ENCODE data around the gene RUFY4.

Gene RUFY4

DNA sequence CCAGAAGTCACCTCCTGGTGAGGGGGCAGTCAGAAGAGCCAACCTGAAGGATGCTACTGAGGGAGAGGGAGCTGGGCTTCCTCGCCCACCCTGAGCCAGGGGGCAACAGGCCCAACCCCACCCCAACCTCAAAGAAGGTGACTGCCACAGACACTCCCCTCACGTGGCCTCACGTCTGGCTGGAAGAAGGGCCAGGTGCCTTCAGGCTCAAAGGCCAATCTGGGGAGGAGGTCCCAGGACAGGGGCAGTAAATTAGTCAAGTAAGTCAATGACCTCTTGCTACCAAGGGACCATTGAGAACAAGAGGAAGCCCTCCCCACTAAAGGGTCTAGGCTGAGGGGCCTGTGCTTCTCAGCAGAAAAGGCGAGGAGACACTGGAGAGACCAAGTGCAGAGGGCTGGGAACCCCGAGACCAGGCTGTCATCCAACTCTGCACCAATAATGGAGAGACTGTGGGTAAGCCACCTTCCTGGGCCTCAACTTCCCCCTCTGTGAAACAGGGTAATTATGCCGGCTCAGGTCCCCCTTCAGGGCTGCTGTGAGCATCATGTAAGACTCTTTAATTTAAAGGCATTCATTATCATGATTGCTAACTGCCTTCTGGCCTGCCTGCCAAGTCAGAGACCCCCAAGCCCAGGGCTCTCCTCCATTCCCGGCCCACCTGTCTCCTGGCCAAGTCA, 46.1 kb upstream of the RUFY4 start:
- TF ChIP-seq, protein P1, sequence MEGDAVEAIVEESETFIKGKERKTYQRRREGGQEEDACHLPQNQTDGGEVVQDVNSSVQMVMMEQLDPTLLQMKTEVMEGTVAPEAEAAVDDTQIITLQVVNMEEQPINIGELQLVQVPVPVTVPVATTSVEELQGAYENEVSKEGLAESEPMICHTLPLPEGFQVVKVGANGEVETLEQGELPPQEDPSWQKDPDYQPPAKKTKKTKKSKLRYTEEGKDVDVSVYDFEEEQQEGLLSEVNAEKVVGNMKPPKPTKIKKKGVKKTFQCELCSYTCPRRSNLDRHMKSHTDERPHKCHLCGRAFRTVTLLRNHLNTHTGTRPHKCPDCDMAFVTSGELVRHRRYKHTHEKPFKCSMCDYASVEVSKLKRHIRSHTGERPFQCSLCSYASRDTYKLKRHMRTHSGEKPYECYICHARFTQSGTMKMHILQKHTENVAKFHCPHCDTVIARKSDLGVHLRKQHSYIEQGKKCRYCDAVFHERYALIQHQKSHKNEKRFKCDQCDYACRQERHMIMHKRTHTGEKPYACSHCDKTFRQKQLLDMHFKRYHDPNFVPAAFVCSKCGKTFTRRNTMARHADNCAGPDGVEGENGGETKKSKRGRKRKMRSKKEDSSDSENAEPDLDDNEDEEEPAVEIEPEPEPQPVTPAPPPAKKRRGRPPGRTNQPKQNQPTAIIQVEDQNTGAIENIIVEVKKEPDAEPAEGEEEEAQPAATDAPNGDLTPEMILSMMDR (IDR thresholded peaks at IDR 0.05; ENCODE audit: control insufficient read depth, insufficient read depth, low read depth, low read length, missing control alignments): no peak
- no peak for DNase-seq (ENCODE audit: low read depth)
- H3K4me3 ChIP-seq (ENCODE audit: control insufficient read depth, low read depth, low read length): no peak overlapping the region

DNA sequence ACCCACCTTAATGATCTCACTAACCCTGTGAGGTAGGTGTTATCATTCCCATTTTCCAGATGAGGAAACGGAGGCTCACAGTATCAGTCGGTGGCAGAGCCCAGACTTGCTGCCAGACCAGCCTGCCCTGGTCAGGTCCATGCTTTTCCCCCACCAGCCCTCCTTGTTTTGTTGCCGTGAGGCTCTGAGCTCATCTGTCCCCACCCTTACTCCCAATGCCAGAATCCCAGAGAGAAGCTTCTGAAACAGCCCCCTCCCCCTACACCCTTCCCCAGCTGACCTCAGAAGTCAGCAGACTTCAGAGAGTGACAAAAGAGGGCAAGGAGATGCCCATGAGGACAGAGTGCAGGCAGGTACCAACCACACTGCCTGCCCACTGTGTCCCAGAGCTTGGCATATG, 45.4 kb upstream of the RUFY4 start:
- TF ChIP-seq, protein P1 (IDR thresholded peaks at IDR 0.05; ENCODE audit: control insufficient read depth, insufficient read depth, low read depth, low read length, missing control alignments): no peak

DNA sequence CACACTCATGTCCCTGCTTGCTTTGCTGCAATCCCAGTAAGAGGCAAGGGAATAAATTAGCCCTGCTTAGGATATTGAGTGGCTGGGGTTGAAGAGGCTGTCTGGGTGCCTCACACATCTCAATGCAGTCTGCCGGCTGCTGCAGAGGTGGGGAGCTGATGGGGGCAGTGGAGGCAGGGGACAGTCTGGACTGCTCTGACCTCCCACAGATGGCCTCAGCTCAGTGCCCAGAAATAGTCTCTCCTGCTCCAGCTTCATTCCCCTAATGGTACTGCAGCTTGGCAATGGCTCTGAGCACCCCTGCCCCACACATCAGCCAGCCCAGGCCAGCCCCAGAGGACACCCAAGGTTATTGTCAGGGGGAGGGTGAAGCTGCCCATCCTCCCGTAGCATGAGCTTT, 44.7 kb upstream of the RUFY4 start:
- DNase-seq (ENCODE audit: low read depth): no peak
- H3K4me3 ChIP-seq (ENCODE audit: control insufficient read depth, low read depth, low read length): no peak overlapping the region
- TF ChIP-seq, protein P1 (IDR thresholded peaks at IDR 0.05; ENCODE audit: control insufficient read depth, insufficient read depth, low read depth, low read length, missing control alignments): no peak

More for the DNA sequence above, 45.4 kb upstream of the RUFY4 start:
- no peak overlapping the region for H3K4me3 ChIP-seq (ENCODE audit: control insufficient read depth, low read depth, low read length)
- DNase-seq (ENCODE audit: low read depth): no peak

DNA sequence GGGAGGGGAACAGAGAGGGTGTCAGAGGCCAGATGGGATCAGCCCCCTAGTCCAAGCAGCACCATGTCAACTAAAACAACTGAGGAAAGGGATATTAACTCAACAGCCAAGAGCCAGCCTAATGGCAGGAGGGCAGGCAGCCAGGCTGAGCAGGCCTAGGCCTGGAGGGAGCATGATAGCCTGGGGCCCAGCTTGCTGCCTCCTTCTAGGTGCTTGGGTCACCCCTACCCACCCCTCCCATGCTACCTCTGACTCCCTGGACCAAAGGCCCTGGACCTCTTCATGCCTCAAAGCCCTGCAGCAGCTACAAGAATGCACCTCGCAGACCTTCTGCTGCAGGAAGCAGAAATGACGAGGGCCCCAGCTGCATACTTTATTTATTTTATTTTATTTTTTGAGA, 44.2 kb upstream of the RUFY4 start:
- no peak for DNase-seq (ENCODE audit: low read depth)
- H3K4me3 ChIP-seq (ENCODE audit: control insufficient read depth, low read depth, low read length): no peak overlapping the region
- TF ChIP-seq, protein P1 (IDR thresholded peaks at IDR 0.05; ENCODE audit: control insufficient read depth, insufficient read depth, low read depth, low read length, missing control alignments): no peak

DNA sequence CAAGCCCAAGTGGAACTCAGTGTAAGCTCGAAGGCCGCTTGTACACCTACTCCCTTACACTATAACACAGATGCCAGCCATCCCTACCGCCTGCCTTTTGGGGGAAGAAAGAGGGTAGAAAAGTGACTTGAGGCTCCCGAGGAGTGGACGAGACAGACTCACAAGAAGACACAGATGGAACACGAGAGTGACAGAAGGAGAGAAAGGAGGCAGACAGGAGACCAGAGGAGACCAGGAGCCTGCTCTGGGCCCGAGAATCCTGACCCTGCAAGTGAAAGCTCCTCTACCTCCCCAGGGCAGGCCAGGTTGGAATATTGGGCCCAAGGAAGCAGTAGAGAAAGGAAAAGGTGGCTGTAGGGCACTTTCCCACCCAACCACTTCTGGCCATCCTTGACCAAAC, 42.8 kb upstream of the RUFY4 start:
- DNase-seq (ENCODE audit: low read depth): no peak
- TF ChIP-seq, protein P1 (IDR thresholded peaks at IDR 0.05; ENCODE audit: control insufficient read depth, insufficient read depth, low read depth, low read length, missing control alignments): no peak
- H3K4me3 ChIP-seq (ENCODE audit: control insufficient read depth, low read depth, low read length): no peak overlapping the region

DNA sequence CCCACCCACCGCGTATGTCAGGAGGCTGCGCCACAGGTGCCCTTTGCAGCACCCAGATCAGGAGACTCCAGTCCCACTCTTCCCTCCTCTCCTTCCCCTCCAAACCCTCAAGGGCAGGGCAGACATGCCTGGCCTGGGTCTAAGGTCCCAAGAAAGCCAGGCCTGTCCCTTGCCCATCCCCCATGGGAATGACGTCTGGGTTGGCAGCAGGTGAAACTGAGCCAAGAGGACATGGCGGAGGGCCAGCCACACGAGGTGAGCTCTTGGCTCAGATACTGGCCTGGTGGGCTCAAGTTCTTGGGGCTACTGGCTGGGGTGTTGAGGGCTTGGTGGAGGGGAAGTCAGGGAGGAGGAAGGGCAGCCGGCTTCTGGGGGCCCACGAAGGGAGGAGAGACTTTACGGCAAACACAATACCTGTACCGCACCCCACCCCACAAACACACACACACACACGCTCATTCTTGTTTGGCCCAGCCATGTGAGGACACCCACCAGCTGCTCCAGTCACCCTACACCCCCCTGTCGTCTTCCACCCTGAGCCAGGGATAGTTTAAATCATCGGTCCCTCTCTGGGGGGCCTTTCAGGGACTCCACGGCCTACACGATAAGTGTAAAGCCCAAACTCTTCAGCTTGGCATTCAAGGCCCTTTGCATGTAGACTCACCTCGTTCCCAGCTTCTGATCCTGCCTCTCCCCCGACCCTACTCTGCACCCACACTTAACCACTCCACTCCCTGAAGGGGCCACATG, 42.2 kb upstream of the RUFY4 start:
- TF ChIP-seq, protein P1 (IDR thresholded peaks at IDR 0.05; ENCODE audit: control insufficient read depth, insufficient read depth, low read depth, low read length, missing control alignments): no peak
- H3K4me3 ChIP-seq (ENCODE audit: control insufficient read depth, low read depth, low read length): no peak overlapping the region
- DNase-seq (ENCODE audit: low read depth): no peak
